Esophagus muscularis mucosa (tissue), 3 donors: ENCODE data around the gene SH3RF2.

Experiments
- POLR2A ChIP-seq: fragments of 450-650 bp; IDR thresholded peaks from one replicate; pipeline ENCODE4 v1.6.1; 2017; ENCODE audit warnings: antibody characterized with exemption, moderate library complexity, mild to moderate bottlenecking, low read depth
- TF ChIP-seq, protein P1 (sequence below), 3 experiments: fragments of 200-600 bp in 2 of 3; fragments of 450-650 bp in 1 of 3; sonication (generic) in 2 of 3; IDR thresholded peaks; one replicate each; pipeline ENCODE4 v1.5.1; 2017 to 2019; ENCODE audit warnings: antibody characterized with exemption in 3 of 3, mild to moderate bottlenecking in 2 of 3, moderate library complexity in 1 of 3

DNA sequence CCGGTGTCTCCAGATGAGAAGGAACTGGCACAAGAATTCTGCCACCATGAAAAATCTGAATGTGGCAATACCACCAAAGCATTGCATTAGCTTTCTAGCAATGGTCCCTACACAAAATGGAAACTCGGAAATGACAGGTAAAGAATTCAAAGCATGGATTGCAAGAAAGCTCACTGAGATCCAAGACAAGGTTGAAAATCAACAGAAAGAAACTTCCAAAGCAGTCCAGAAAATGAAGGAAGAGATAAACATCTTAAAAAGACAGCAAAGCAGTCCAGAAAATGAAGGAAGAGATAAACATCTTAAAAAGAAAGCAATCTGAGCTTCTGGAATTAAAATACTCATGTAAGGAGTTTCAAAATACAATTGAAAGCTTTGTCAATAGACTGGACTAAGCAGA, 46.8 kb upstream of the SH3RF2 start:
- TF ChIP-seq, protein P1, sequence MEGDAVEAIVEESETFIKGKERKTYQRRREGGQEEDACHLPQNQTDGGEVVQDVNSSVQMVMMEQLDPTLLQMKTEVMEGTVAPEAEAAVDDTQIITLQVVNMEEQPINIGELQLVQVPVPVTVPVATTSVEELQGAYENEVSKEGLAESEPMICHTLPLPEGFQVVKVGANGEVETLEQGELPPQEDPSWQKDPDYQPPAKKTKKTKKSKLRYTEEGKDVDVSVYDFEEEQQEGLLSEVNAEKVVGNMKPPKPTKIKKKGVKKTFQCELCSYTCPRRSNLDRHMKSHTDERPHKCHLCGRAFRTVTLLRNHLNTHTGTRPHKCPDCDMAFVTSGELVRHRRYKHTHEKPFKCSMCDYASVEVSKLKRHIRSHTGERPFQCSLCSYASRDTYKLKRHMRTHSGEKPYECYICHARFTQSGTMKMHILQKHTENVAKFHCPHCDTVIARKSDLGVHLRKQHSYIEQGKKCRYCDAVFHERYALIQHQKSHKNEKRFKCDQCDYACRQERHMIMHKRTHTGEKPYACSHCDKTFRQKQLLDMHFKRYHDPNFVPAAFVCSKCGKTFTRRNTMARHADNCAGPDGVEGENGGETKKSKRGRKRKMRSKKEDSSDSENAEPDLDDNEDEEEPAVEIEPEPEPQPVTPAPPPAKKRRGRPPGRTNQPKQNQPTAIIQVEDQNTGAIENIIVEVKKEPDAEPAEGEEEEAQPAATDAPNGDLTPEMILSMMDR (IDR thresholded peaks at IDR 0.05), result no peak
- no peak for TF ChIP-seq POLR2A
